GM23338 (cell line): ENCODE data around the gene ANO10. TPM values are rescaled to one million over a fixed set of nuclear protein-coding genes. Genes with fewer than 3 reads are reported as not detected.
"Not testable (repeated sequence)": the region's sequence is repeated elsewhere in the genome, so short reads cannot be mapped to it uniquely, and the experiment has no call there.

Experiments
- ATAC-seq: fragments of 200-7000 bp; cut with Tn5 transposase; 3 replicates; pipeline ENCODE4 v1.9.1; 2020
- DNase-seq: peaks from one replicate; pipeline ENCODE4 v3.0.0-alpha.2; 2015; ENCODE audit warnings: low spot score
- H2AFZ ChIP-seq: fragments of 200-600 bp; sonication (generic); 2 replicates; pipeline ENCODE4 v1.8.0; 2016; ENCODE audit warnings: antibody characterized with exemption, mild to moderate bottlenecking, moderate library complexity
- H3F3A ChIP-seq: fragments of 200-600 bp; sonication (generic); replicated peaks from 2 replicates; pipeline ENCODE4 v1.8.0; 2017; ENCODE audit warnings: antibody characterized with exemption, mixed run types, low read depth
- H3K27ac ChIP-seq: fragments of 200-600 bp; sonication (generic); 2 replicates; pipeline ENCODE4 v1.6.1; 2016; ENCODE audit warnings: low read depth
- H3K27me3 ChIP-seq: fragments of 200-600 bp; sonication (generic); 2 replicates; pipeline ENCODE4 v1.8.0; 2016; ENCODE audit warnings: mild to moderate bottlenecking, mixed run types, moderate library complexity; ENCODE audit not compliant: insufficient read depth
- H3K36me3 ChIP-seq: fragments of 200-600 bp; sonication (generic); 2 replicates; pipeline ENCODE4 v1.8.0; 2016; ENCODE audit warnings: mild to moderate bottlenecking; ENCODE audit not compliant: insufficient read depth
- H3K4me1 ChIP-seq: fragments of 200-600 bp; sonication (generic); 2 replicates; pipeline ENCODE4 v1.8.0; 2016; ENCODE audit warnings: mild to moderate bottlenecking, moderate library complexity; ENCODE audit not compliant: insufficient read depth
- H3K4me2 ChIP-seq: fragments of 200-600 bp; sonication (generic); 2 replicates; pipeline ENCODE4 v1.7.1; 2017; ENCODE audit warnings: mixed run types
- H3K4me3 ChIP-seq: fragments of 200-600 bp; sonication (generic); 2 replicates; pipeline ENCODE4 v1.6.1; 2016; ENCODE audit warnings: mixed run types
- H3K79me2 ChIP-seq: fragments of 200-600 bp; sonication (generic); replicated peaks from 2 replicates; pipeline ENCODE4 v1.8.0; 2017; ENCODE audit warnings: mild to moderate bottlenecking; ENCODE audit not compliant: insufficient read depth
- H3K9me2 ChIP-seq: fragments of 200-600 bp; sonication (generic); 2 replicates; pipeline ENCODE4 v1.8.0; 2017; ENCODE audit not compliant: insufficient read depth
- H4K20me1 ChIP-seq: fragments of 200-600 bp; sonication (generic); replicated peaks from 2 replicates; pipeline ENCODE4 v1.8.0; 2017; ENCODE audit warnings: mild to moderate bottlenecking; ENCODE audit not compliant: insufficient read depth
- H3K27ac Mint-ChIP-seq: 2 replicates; pipeline ENCODE4 v1.8.0; 2020; ENCODE audit warnings: inconsistent platforms, mild to moderate bottlenecking, moderate library complexity, mixed read lengths
- H3K27me3 Mint-ChIP-seq: 3 replicates; pipeline ENCODE4 v1.8.0; 2022; ENCODE audit warnings: low read depth, mild to moderate bottlenecking, moderate library complexity, mixed read lengths, inconsistent platforms; ENCODE audit not compliant: insufficient read depth, poor library complexity
- H3K36me3 Mint-ChIP-seq: 3 replicates; pipeline ENCODE4 v1.8.0; 2021; ENCODE audit warnings: low read depth, mild to moderate bottlenecking, inconsistent platforms, moderate library complexity, mixed read lengths
- H3K4me1 Mint-ChIP-seq: 3 replicates; pipeline ENCODE4 v1.8.0; 2020; ENCODE audit warnings: mild to moderate bottlenecking, inconsistent platforms, mixed read lengths
- H3K4me3 Mint-ChIP-seq: 3 replicates; pipeline ENCODE4 v1.8.0; 2021; ENCODE audit warnings: moderate library complexity, mild to moderate bottlenecking, inconsistent platforms, mixed read lengths
- H3K9me3 Mint-ChIP-seq: 3 replicates; pipeline ENCODE4 v1.8.0; 2020; ENCODE audit warnings: moderate library complexity, mild to moderate bottlenecking, inconsistent platforms, mixed read lengths
- CREB1 ChIP-seq: fragments of 250-450 bp; sonication (Bioruptor Pico); IDR thresholded peaks from 2 replicates; pipeline ENCODE4 v1.5.0; 2020; ENCODE audit warnings: low read depth, mild to moderate bottlenecking, moderate library complexity
- CTCF ChIP-seq, 2 experiments: fragments of 200-600 bp in 1 of 2; sonication (generic) in 1 of 2; conservative IDR thresholded peaks; 2 replicates each; pipeline versions ENCODE4 v1.5.1 to v1.6.1; 2016 to 2017; ENCODE audit warnings: antibody characterized with exemption in 2 of 2, low read depth in 2 of 2, mild to moderate bottlenecking in 2 of 2, moderate library complexity in 1 of 2
- ETS1 ChIP-seq: IDR thresholded peaks from 2 replicates; pipeline ENCODE4 v1.6.1; 2016; ENCODE audit warnings: antibody characterized with exemption
- EZH2 ChIP-seq: fragments of 200-600 bp; sonication (generic); IDR thresholded peaks from one replicate; pipeline ENCODE4 v1.8.0; 2017; ENCODE audit warnings: antibody characterized with exemption, mild to moderate bottlenecking, low read depth; ENCODE audit not compliant: unreplicated experiment
- NANOG ChIP-seq: IDR thresholded peaks from 2 replicates; pipeline ENCODE4 v1.6.1; 2016; ENCODE audit warnings: antibody characterized with exemption, borderline replicate concordance
- POLR2AphosphoS5 ChIP-seq: IDR thresholded peaks from 2 replicates; pipeline ENCODE4 v1.6.1; 2016; ENCODE audit warnings: antibody characterized with exemption, low read depth
- REST ChIP-seq: IDR thresholded peaks from one replicate; pipeline ENCODE4 v1.6.1; 2018; ENCODE audit warnings: antibody characterized with exemption; ENCODE audit not compliant: unreplicated experiment
- ZNF114 ChIP-seq: fragments of 250-450 bp; sonication (Bioruptor Pico); IDR thresholded peaks from 2 replicates; pipeline ENCODE4 v1.5.0; 2020; ENCODE audit warnings: mild to moderate bottlenecking, moderate library complexity
- polyA plus RNA-seq: library from polyadenylated mRNA; unstranded; fragments of >200 nt; fragmentation: Nextera tagmentation; extraction: Ambion mirVana; gene quantifications from 2 replicates; pipeline ENCODE4 v1.2.1, GENCODE V29; 2016
- total RNA-seq: library from RNA; depleted of rRNA; stranded (reverse); fragments of >200 nt; shearing (Covaris generic); gene quantifications from 2 replicates; pipeline ENCODE4 v1.2.3, GENCODE V29; 2014

The ANO10 gene
- total and polyA plus RNA-seq, 2 experiments from 2014 or later, result 29.2 to 48.1 TPM

- TF ChIP-seq POLR2AphosphoS5 (no peak), REST (no peak), ETS1 (no peak), ZNF114 (CRISPR knock-in tag) (no peak), CREB1 (CRISPR knock-in tag) (no peak), EZH2 (no peak), CTCF (conservative IDR thresholded peaks at IDR 0.05; ENCODE audit: low read depth in 2 of 2) (no peak), NANOG (no peak)
Measured at GRCh38 chr3:43670635-43671522, 49.1 kb upstream of the ANO10 start (continued).

GRCh38 chr3:43665011-43665410 is 43.2 kb upstream of the ANO10 start:
- H3K27ac ChIP-seq, H3K36me3 ChIP-seq, H2AFZ ChIP-seq, DNase-seq, H3K4me3 ChIP-seq, H3K9me2 ChIP-seq, H3K36me3 Mint-ChIP-seq, H4K20me1 ChIP-seq, H3K4me1 ChIP-seq, H3K79me2 ChIP-seq, H3K4me3 Mint-ChIP-seq, H3K4me1 Mint-ChIP-seq, H3F3A ChIP-seq, H3K27me3 Mint-ChIP-seq, H3K4me2 ChIP-seq, ATAC-seq, H3K27ac Mint-ChIP-seq, H3K27me3 ChIP-seq: not testable (repeated sequence)
- H3K9me3 Mint-ChIP-seq, result peaks cover 14% of the 10 kb centered on the region; the same call in 1 of the 3 replicates

- not testable (repeated sequence) for DNase-seq, H3F3A ChIP-seq, H3K79me2 ChIP-seq, H2AFZ ChIP-seq, H3K4me3 Mint-ChIP-seq, H3K36me3 Mint-ChIP-seq, H3K9me2 ChIP-seq, H3K4me3 ChIP-seq, ATAC-seq, H3K36me3 ChIP-seq, H3K4me1 Mint-ChIP-seq, H3K27ac ChIP-seq, H3K4me2 ChIP-seq, H3K27me3 ChIP-seq, H4K20me1 ChIP-seq, H3K27ac Mint-ChIP-seq, H3K27me3 Mint-ChIP-seq, H3K4me1 ChIP-seq
- peaks cover 19% of the 10 kb centered on the region; the same call in 2 of the 3 replicates for H3K9me3 Mint-ChIP-seq
Measured at GRCh38 chr3:43661376-43661775, 39.6 kb upstream of the ANO10 start.
